SK-N-SH (cell line): ENCODE results near the gene AGGF1. TPM values are rescaled to one million over a fixed set of nuclear protein-coding genes. Genes with fewer than 3 reads are reported as not detected.

Source experiments
- CTCF ChIA-PET: fragments of 300-600, 350-600 bp; formaldehyde crosslinking; extraction: SDS; loops from one replicate; lab custom pipeline; 2021; lab: Yijun Ruan, JAX
- POLR2A ChIA-PET: fragments of 350-600 bp; sonication (Branson Sonifier 250); formaldehyde crosslinking; extraction: SDS; loops from one replicate; lab custom pipeline; 2020; ENCODE audit warnings: antibody characterized with exemption, inconsistent platforms; lab: Yijun Ruan, JAX
- DNase-seq: peaks from one replicate; pipeline ENCODE4 v3.0.0; 2012
- H2AFZ ChIP-seq: fragments of 200-600 bp; sonication (generic); 2 replicates; pipeline ENCODE4 v1.8.1; 2016; ENCODE audit warnings: antibody characterized with exemption, mild to moderate bottlenecking, low read depth
- H3F3A ChIP-seq: fragments of 200-600 bp; sonication (generic); replicated peaks from 2 replicates; pipeline ENCODE3; 2016; ENCODE audit warnings: antibody characterized with exemption, mild to moderate bottlenecking; ENCODE audit not compliant: insufficient read depth
- H3K27ac ChIP-seq, 2 experiments: fragments of 200-500 bp in 1 of 2; fragments of 200-600 bp in 1 of 2; sonication (Bioruptor generic) in 1 of 2; sonication (generic), shearing (Covaris generic) in 1 of 2; 2 replicates each; pipeline versions ENCODE4 v1.5.1 to v1.6.1; 2014 to 2016; ENCODE audit warnings: low read depth in 2 of 2, inconsistent platforms in 1 of 2, low read length in 1 of 2, mild to moderate bottlenecking in 1 of 2, mixed read lengths in 1 of 2
- H3K27me3 ChIP-seq: fragments of 200-600 bp; sonication (generic), shearing (Covaris generic); 2 replicates; pipeline ENCODE4 v1.6.1; 2016; ENCODE audit warnings: mixed run types; ENCODE audit not compliant: insufficient read depth
- H3K36me3 ChIP-seq, 2 experiments: fragments of 200-500 bp in 1 of 2; fragments of 200-600 bp in 1 of 2; sonication (Bioruptor generic) in 1 of 2; sonication (generic) in 1 of 2; replicated peaks in 1 of 2; 2 replicates each; pipeline versions ENCODE3 to v1.5.1; 2014 to 2016; ENCODE audit warnings: low read length in 1 of 2, mild to moderate bottlenecking in 1 of 2; ENCODE audit not compliant: insufficient read depth in 2 of 2, control insufficient read depth in 1 of 2
- H3K4me1 ChIP-seq, 2 experiments: fragments of 200-500 bp in 1 of 2; fragments of 200-600 bp in 1 of 2; sonication (Bioruptor generic) in 1 of 2; sonication (generic), shearing (Covaris generic) in 1 of 2; 2 replicates each; pipeline versions ENCODE4 v1.5.1 to v1.6.1; 2014 to 2016; ENCODE audit warnings: low read depth in 1 of 2, low read length in 1 of 2, mixed run types in 1 of 2; ENCODE audit not compliant: insufficient read depth in 2 of 2, control insufficient read depth in 1 of 2
- H3K4me2 ChIP-seq: fragments of 200-600 bp; sonication (generic), shearing (Covaris generic); 2 replicates; pipeline ENCODE4 v1.6.1; 2017; ENCODE audit warnings: mixed run types
- H3K4me3 ChIP-seq, 2 experiments: fragments of 200-500 bp in 1 of 2; fragments of 200-600 bp in 1 of 2; sonication (Bioruptor generic) in 1 of 2; sonication (generic), shearing (Covaris generic) in 1 of 2; 2 replicates each; pipeline versions ENCODE4 v1.5.1 to v1.8.1; 2014 to 2016; ENCODE audit warnings: low read depth in 2 of 2, inconsistent platforms in 1 of 2, low read length in 1 of 2, mild to moderate bottlenecking in 1 of 2, mixed read lengths in 1 of 2, moderate library complexity in 1 of 2
- H3K79me2 ChIP-seq: fragments of 200-600 bp; sonication (generic); 2 replicates; pipeline ENCODE4 v1.8.1; 2017; ENCODE audit warnings: mild to moderate bottlenecking; ENCODE audit not compliant: insufficient read depth
- H3K9ac ChIP-seq: fragments of 200-600 bp; sonication (generic); 2 replicates; pipeline ENCODE4 v1.6.1; 2017; ENCODE audit warnings: mixed run types
- H3K9me2 ChIP-seq: fragments of 200-600 bp; sonication (generic); 2 replicates; pipeline ENCODE4 v1.6.1; 2017; ENCODE audit warnings: mixed run types
- H3K9me3 ChIP-seq: fragments of 200-600 bp; sonication (generic); 2 replicates; pipeline ENCODE4 v1.6.1; 2017; ENCODE audit warnings: mixed run types, mild to moderate bottlenecking, moderate library complexity
- H4K20me1 ChIP-seq: fragments of 200-600 bp; sonication (generic); 2 replicates; pipeline ENCODE4 v1.6.1; 2017; ENCODE audit warnings: mild to moderate bottlenecking, mixed run types; ENCODE audit not compliant: insufficient read depth
- EP300 ChIP-seq, 2 experiments: IDR thresholded peaks; 2 replicates each; pipeline versions ENCODE4 v1.4.0 to v1.6.1; 2012; ENCODE audit warnings: borderline replicate concordance in 1 of 2, low read depth in 1 of 2, low read length in 1 of 2
- FOSL2 ChIP-seq: IDR thresholded peaks from 2 replicates; pipeline ENCODE4 v1.4.0; 2012; ENCODE audit warnings: low read depth, mild to moderate bottlenecking, moderate library complexity, borderline replicate concordance
- FOXJ3 ChIP-seq: sonication (generic); formaldehyde crosslinking; IDR thresholded peaks from 2 replicates; pipeline ENCODE4 v1.5.1; 2020; ENCODE audit warnings: mild to moderate bottlenecking, missing genetic modification reagents
- FOXM1 ChIP-seq: IDR thresholded peaks from 2 replicates; pipeline ENCODE4 v1.4.0; 2012; ENCODE audit warnings: low read depth, mild to moderate bottlenecking
- GABPA ChIP-seq: IDR thresholded peaks from 2 replicates; pipeline ENCODE4 v1.4.0; 2012; ENCODE audit warnings: low read depth, mild to moderate bottlenecking
- MXI1 ChIP-seq: IDR thresholded peaks from 2 replicates; pipeline ENCODE4 v1.6.1; 2012; ENCODE audit warnings: mild to moderate bottlenecking, low read depth, low read length, improper control_type of control experiment
- NRF1 ChIP-seq: IDR thresholded peaks from 2 replicates; pipeline ENCODE4 v1.6.1; 2012; ENCODE audit warnings: low read depth, mild to moderate bottlenecking, low read length
- SMC3 ChIP-seq: IDR thresholded peaks from 2 replicates; pipeline ENCODE4 v1.6.1; 2012; ENCODE audit warnings: low read depth, low read length, improper control_type of control experiment
- TAF1 ChIP-seq: IDR thresholded peaks from 2 replicates; pipeline ENCODE4 v1.6.1; 2012; ENCODE audit warnings: low read depth, mild to moderate bottlenecking, low read length, moderate library complexity, borderline replicate concordance
- TEAD4 ChIP-seq: IDR thresholded peaks from 2 replicates; pipeline ENCODE4 v1.4.0; 2012; ENCODE audit warnings: mild to moderate bottlenecking, borderline replicate concordance; ENCODE audit not compliant: insufficient read depth
- WGBS: methylation state at CpG from one replicate; pipeline ENCODE4 v1.1.6; 2017; ENCODE audit warnings: low lambda C conversion rate; 5-methylcytosine and 5-hydroxymethylcytosine counted together
- polyA plus RNA-seq, 3 experiments: library from polyadenylated mRNA; depleted of rRNA; stranded (reverse); fragments of >200 nt; gene quantifications; 2 replicates each; pipeline ENCODE4 v1.2.3, GENCODE V29; 2012
- TF ChIP-seq, protein P1 (sequence below): fragments of 150-350 bp; IDR thresholded peaks from 2 replicates; pipeline ENCODE4 v1.6.1; 2017; ENCODE audit warnings: antibody characterized with exemption, low read length, low read depth, borderline replicate concordance
- TF ChIP-seq, protein P2 (sequence below): IDR thresholded peaks from 2 replicates; pipeline ENCODE4; 2012
- TF ChIP-seq, protein P3 (sequence below): fragments of 150-350 bp; IDR thresholded peaks from 2 replicates; pipeline ENCODE4 v1.6.1; 2016; ENCODE audit warnings: mild to moderate bottlenecking, low read depth, low read length
- TF ChIP-seq, protein P4 (sequence below): fragments of 200-600 bp; sonication (generic); IDR thresholded peaks from 2 replicates; pipeline ENCODE4 v1.6.1; 2017; ENCODE audit warnings: antibody characterized with exemption, mild to moderate bottlenecking, moderate library complexity

The AGGF1 gene
- polyA plus RNA-seq, 1 of the 3 experiments (the other 2 are of a cell fraction), result 9.8 TPM

DNA sequence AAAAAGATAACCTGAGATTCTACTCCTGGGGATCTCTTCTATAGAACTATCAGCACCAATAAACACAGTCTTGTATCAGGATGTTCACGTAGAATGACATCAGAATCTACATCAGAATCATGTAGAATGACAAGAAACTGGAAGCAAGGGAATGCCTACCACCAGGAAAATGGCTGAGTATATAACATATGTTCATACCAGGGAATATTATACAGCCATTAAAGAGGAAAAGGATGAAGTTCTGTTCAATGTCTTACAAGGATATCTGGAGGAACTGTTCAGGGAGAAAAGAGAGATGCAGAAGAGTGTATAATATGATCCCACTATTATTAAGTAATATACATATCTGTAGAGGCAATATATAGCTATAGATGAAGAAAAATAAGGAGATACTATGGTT is 52.1 kb downstream of the AGGF1 start:
- H3K9me2 ChIP-seq, result no peaks in the 10 kb centered on the region
- H3K4me2 ChIP-seq, result no peak overlapping the region
- no peaks in the 10 kb centered on the region for H3K79me2 ChIP-seq
- peaks cover 7% of the 10 kb centered on the region for H3F3A ChIP-seq
- TF ChIP-seq TAF1 (no peak), MXI1 (no peak)
- TF ChIP-seq, protein P1, sequence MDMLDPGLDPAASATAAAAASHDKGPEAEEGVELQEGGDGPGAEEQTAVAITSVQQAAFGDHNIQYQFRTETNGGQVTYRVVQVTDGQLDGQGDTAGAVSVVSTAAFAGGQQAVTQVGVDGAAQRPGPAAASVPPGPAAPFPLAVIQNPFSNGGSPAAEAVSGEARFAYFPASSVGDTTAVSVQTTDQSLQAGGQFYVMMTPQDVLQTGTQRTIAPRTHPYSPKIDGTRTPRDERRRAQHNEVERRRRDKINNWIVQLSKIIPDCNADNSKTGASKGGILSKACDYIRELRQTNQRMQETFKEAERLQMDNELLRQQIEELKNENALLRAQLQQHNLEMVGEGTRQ, result no peak
- H3K9ac ChIP-seq, result no peak overlapping the region
- POLR2A ChIA-PET, result no interaction called here
- H4K20me1 ChIP-seq, result no peaks in the 10 kb centered on the region
- H3K36me3 ChIP-seq, result peaks cover 4 to 8% of the 10 kb centered on the region in 2 experiments
- no peaks in the 10 kb centered on the region for H3K27me3 ChIP-seq
- CTCF ChIA-PET, result interaction anchor here (0.5 kb wide), 1 partner anchor 212 kb away, joined by 3 read pairs; no protein-coding TSS in a partner anchor
- H2AFZ ChIP-seq, result no peak overlapping the region
- H3K27ac ChIP-seq, result no peak overlapping the region
- 47% methylated on average over 1 of the region's 1 CpG for WGBS
- H3K9me3 ChIP-seq, result no peaks in the 10 kb centered on the region
- no peak for DNase-seq
- no peak overlapping the region for H3K4me3 ChIP-seq
- H3K4me1 ChIP-seq, result peaks cover 0 to 1% of the 10 kb centered on the region in 2 experiments; a peak in 2 of 4 replicates

DNA sequence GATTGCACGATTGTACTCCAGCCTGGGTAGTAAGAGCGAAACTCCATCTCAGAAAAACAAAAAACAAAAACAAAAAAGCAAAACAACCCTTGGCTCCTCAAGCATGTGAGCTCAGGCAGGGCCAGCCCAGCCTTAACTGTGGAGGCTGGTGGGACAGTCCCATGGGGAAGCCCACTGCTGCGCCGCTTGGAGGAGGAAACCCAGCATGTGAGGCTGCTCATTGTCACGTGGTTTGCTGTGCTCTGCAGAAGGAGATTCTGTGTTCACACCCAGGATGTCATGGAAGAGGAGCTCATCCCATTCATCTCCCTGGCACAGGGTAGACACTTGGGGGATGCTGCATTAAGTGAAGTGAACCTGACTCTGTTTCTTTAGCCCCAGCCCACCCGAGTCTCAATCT is 52.9 kb downstream of the AGGF1 start:
- Histone ChIP-seq H4K20me1 (no peaks in the 10 kb centered on the region), H2AFZ (no peak overlapping the region), H3K4me3 (no peak overlapping the region), H3K27ac (no peak overlapping the region), H3K9me3 (no peaks in the 10 kb centered on the region), H3K4me2 (no peak overlapping the region), H3K9ac (no peak overlapping the region), H3K36me3 (peaks cover 4 to 8% of the 10 kb centered on the region in 2 experiments), H3K4me1 (peaks cover 0 to 9% of the 10 kb centered on the region in 2 experiments; a peak in 2 of 4 replicates), H3K79me2 (no peaks in the 10 kb centered on the region)
- CTCF ChIA-PET, result interaction anchor here (0.5 kb wide), 1 partner anchor 213 kb away, joined by 3 read pairs; no protein-coding TSS in a partner anchor
- no peak for DNase-seq
- WGBS, result 93% methylated on average over 6 of the region's 6 CpGs
- no peak for TF ChIP-seq MXI1
- TF ChIP-seq NRF1, result no peak
- TF ChIP-seq FOSL2, result no peak
- TF ChIP-seq FOXJ3, result no peak
- TF ChIP-seq FOXM1, result no peak
- TF ChIP-seq TAF1, result no peak
- TF ChIP-seq, protein P2, sequence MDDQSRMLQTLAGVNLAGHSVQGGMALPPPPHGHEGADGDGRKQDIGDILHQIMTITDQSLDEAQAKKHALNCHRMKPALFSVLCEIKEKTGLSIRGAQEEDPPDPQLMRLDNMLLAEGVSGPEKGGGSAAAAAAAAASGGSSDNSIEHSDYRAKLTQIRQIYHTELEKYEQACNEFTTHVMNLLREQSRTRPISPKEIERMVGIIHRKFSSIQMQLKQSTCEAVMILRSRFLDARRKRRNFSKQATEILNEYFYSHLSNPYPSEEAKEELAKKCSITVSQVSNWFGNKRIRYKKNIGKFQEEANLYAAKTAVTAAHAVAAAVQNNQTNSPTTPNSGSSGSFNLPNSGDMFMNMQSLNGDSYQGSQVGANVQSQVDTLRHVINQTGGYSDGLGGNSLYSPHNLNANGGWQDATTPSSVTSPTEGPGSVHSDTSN, result no peak
- no peak for TF ChIP-seq TEAD4
- no peak for TF ChIP-seq GABPA
- TF ChIP-seq, protein P3, sequence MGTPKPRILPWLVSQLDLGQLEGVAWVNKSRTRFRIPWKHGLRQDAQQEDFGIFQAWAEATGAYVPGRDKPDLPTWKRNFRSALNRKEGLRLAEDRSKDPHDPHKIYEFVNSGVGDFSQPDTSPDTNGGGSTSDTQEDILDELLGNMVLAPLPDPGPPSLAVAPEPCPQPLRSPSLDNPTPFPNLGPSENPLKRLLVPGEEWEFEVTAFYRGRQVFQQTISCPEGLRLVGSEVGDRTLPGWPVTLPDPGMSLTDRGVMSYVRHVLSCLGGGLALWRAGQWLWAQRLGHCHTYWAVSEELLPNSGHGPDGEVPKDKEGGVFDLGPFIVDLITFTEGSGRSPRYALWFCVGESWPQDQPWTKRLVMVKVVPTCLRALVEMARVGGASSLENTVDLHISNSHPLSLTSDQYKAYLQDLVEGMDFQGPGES, result no peak
- TF ChIP-seq, protein P4, sequence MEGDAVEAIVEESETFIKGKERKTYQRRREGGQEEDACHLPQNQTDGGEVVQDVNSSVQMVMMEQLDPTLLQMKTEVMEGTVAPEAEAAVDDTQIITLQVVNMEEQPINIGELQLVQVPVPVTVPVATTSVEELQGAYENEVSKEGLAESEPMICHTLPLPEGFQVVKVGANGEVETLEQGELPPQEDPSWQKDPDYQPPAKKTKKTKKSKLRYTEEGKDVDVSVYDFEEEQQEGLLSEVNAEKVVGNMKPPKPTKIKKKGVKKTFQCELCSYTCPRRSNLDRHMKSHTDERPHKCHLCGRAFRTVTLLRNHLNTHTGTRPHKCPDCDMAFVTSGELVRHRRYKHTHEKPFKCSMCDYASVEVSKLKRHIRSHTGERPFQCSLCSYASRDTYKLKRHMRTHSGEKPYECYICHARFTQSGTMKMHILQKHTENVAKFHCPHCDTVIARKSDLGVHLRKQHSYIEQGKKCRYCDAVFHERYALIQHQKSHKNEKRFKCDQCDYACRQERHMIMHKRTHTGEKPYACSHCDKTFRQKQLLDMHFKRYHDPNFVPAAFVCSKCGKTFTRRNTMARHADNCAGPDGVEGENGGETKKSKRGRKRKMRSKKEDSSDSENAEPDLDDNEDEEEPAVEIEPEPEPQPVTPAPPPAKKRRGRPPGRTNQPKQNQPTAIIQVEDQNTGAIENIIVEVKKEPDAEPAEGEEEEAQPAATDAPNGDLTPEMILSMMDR, result no peak
- TF ChIP-seq EP300 (IDR thresholded peaks at IDR 0.05; ENCODE audit: borderline replicate concordance in 1 of 2, low read depth in 1 of 2, low read length in 1 of 2), result no peak
- TF ChIP-seq SMC3, result no peak
- TF ChIP-seq, all 33 proteins: peak for 0
- H3F3A ChIP-seq, result peaks cover 7% of the 10 kb centered on the region
- no peaks in the 10 kb centered on the region for H3K9me2 ChIP-seq
- H3K27me3 ChIP-seq, result no peaks in the 10 kb centered on the region
- POLR2A ChIA-PET, result no interaction called here
